CD4-positive, alpha-beta memory T cell (primary cell): Measurements from ENCODE around the gene RNF220. TPM values are rescaled to one million over a fixed set of nuclear protein-coding genes. Genes with fewer than 3 reads are reported as not detected.
A peak's percentile ranks its signal among the peaks of the same experiment; 100 is the strongest.

Experiments used
- CTCF ChIA-PET: fragments of 350-600 bp; sonication (Branson Sonifier 250); formaldehyde crosslinking; loops from one replicate; lab custom pipeline; 2021; ENCODE audit warnings: inconsistent platforms; ENCODE audit not compliant: partially characterized antibody; lab: Charles Lee
- POLR2A ChIA-PET: fragments of 350-600 bp; sonication (Branson Sonifier 250); formaldehyde crosslinking; loops from one replicate; lab custom pipeline; 2021; ENCODE audit not compliant: partially characterized antibody; lab: Charles Lee
- DNase-seq, 5 donors: peaks; one replicate each; pipeline versions ENCODE4 v3.0.0 to v3.0.0-alpha.2; 2020 to 2022; ENCODE audit warnings: mixed read lengths in 1 of 5
- H3K27ac ChIP-seq: one replicate; pipeline ENCODE4 v1.7.0; 2013; ENCODE audit warnings: low read depth, low read length
- H3K27me3 ChIP-seq: 2 replicates; pipeline ENCODE4 v1.7.0; 2013; ENCODE audit warnings: mild to moderate bottlenecking, low read length, moderate library complexity; ENCODE audit not compliant: insufficient read depth
- H3K36me3 ChIP-seq: 2 replicates; pipeline ENCODE4 v1.7.0; 2013; ENCODE audit warnings: mild to moderate bottlenecking, low read length, moderate library complexity; ENCODE audit not compliant: insufficient read depth
- H3K4me1 ChIP-seq: 2 replicates; pipeline ENCODE4 v1.7.0; 2013; ENCODE audit warnings: mild to moderate bottlenecking, low read length, moderate library complexity; ENCODE audit not compliant: insufficient read depth
- H3K4me3 ChIP-seq, 2 donors: one replicate each; pipeline ENCODE4 v1.7.0; 2013; ENCODE audit warnings: low read length in 2 of 2, mild to moderate bottlenecking in 1 of 2
- H3K9me3 ChIP-seq, 2 donors: one replicate each; pipeline ENCODE4 v1.7.0; 2013; ENCODE audit warnings: low read length in 2 of 2, control low read depth in 1 of 2; ENCODE audit not compliant: control insufficient read depth in 1 of 2
- H3K27ac Mint-ChIP-seq, 7 donors: one replicate each; pipeline ENCODE4 v1.8.0; 2020 to 2021; ENCODE audit warnings: mixed read lengths in 7 of 7, mild to moderate bottlenecking in 6 of 7, inconsistent platforms in 3 of 7, moderate library complexity in 3 of 7
- H3K27me3 Mint-ChIP-seq, 2 donors: one replicate each; pipeline ENCODE4 v1.8.0; 2020 to 2021; ENCODE audit warnings: mixed read lengths in 2 of 2
- H3K36me3 Mint-ChIP-seq, 2 donors: one replicate each; pipeline ENCODE4 v1.8.0; 2020 to 2021; ENCODE audit warnings: mixed read lengths in 2 of 2, inconsistent platforms in 1 of 2, mild to moderate bottlenecking in 1 of 2
- H3K4me1 Mint-ChIP-seq, 4 donors: one replicate each; pipeline ENCODE4 v1.8.0; 2020 to 2021; ENCODE audit warnings: mixed read lengths in 4 of 4, mild to moderate bottlenecking in 1 of 4
- H3K4me3 Mint-ChIP-seq, 8 donors: one replicate each; pipeline ENCODE4 v1.8.0; 2020 to 2021; ENCODE audit warnings: mixed read lengths in 8 of 8, mild to moderate bottlenecking in 7 of 8, moderate library complexity in 6 of 8, inconsistent platforms in 3 of 8
- H3K9me3 Mint-ChIP-seq, 8 donors: one replicate each; pipeline ENCODE4 v1.8.0; 2020 to 2021; ENCODE audit warnings: mixed read lengths in 8 of 8, mild to moderate bottlenecking in 5 of 8, inconsistent platforms in 3 of 8, moderate library complexity in 1 of 8
- intact Hi-C: fragments of 100-400 bp; cut with micrococcal nuclease; formaldehyde crosslinking; loops from one replicate; pipeline ENCODE4 v1.15.1; 2023
- polyA plus RNA-seq, 2 donors: library from polyadenylated mRNA; unstranded; fragments of 300-500 nt; fragmentation: Illumina TruSeq; gene quantifications; one replicate each; pipeline ENCODE4 v1.2.3, GENCODE V29; 2021
- total RNA-seq, 2 experiments: library from RNA; stranded (reverse); gene quantifications; one replicate each; pipeline ENCODE4 v1.2.3, GENCODE V29; 2021

RNF220 gene
- total and polyA plus RNA-seq, 4 experiments from 2014 or later, result 74.7 to 125 (median 111) TPM

DNA sequence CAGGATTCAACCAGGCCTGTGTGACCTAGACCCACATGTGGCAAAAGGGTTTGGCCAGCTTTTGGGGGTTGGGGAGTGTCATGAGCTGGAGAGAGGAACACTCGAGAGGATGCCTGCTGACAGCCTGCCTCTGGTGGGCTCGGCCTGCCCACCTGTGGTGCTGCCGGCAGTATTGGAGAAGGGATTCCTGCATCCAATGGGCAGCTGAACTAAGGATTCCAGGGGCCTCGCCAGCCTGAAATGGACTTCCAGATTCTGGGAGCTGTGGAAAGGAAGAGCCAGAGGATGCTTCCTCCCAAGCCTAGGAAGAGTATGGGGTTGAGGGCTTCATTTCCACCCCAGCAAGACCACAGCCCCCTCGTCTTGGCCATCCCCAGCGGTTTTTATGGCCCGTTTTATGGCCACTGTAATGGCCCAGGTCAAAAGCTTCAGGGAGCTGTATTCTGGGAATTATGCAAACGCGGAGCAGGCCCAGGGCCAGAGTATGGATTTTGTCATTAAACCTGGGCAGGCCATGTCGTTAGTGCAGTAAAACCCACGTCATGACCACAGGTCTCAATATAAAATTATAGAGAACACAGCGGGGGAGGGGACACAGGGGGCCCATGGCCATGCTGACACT lies 205.6 kb downstream of the RNF220 start:
- intact Hi-C loops, result no loop called here
- no peaks in the 10 kb centered on the region for H3K36me3 Mint-ChIP-seq
- H3K9me3 Mint-ChIP-seq, result no peaks in the 10 kb centered on the region
- H3K27ac Mint-ChIP-seq, result peak overlapping the region in 1 of 7 donors; percentile 24
- DNase-seq, result no peak
- Histone ChIP-seq H3K9me3 (no peaks in the 10 kb centered on the region), H3K4me3 (no peak overlapping the region), H3K27me3 (no peaks in the 10 kb centered on the region), H3K27ac (no peak overlapping the region), H3K36me3 (no peaks in the 10 kb centered on the region), H3K4me1 (no peaks in the 10 kb centered on the region)
- H3K4me3 Mint-ChIP-seq, result no peak overlapping the region
- no peaks in the 10 kb centered on the region for H3K4me1 Mint-ChIP-seq
- CTCF ChIA-PET, result interaction anchor here (6.7 kb wide), 1 partner anchor 42 kb away, joined by 67 read pairs; no protein-coding TSS in a partner anchor
- H3K27me3 Mint-ChIP-seq, result peaks cover 7 to 10% of the 10 kb centered on the region in 2 donors
- POLR2A ChIA-PET, result no interaction called here

DNA sequence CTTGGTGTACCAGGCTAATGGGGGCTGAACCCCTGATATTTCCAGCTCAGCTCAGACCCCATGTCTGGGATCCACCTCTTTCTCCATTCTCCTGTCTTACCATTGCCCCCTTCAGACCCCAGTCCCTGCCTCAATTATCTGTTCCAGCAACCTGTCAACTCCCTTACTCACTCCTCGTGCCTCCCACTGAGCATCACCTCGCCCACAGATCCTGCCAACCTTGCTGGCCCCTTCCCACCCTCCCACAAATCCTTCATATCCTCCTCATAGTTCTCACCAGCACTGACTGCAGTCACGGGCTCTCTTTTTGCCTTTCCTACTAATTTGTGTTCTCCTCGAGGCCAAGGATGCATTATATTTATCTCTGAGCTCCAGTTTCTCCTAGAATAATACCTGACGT lies 206.4 kb downstream of the RNF220 start:
- peaks cover 7 to 10% of the 10 kb centered on the region in 2 donors for H3K27me3 Mint-ChIP-seq

GRCh38 chr1:44611866-44612265 lies 206.8 kb downstream of the RNF220 start:
- Mint-ChIP-seq H3K4me3 (no peak overlapping the region), H3K4me1 (no peaks in the 10 kb centered on the region), H3K27ac (no peak overlapping the region), H3K27me3 (peaks cover 7 to 10% of the 10 kb centered on the region in 2 donors), H3K36me3 (no peaks in the 10 kb centered on the region), H3K9me3 (no peaks in the 10 kb centered on the region)
- Histone ChIP-seq H3K27ac (no peak overlapping the region), H3K27me3 (no peaks in the 10 kb centered on the region), H3K9me3 (no peaks in the 10 kb centered on the region), H3K4me3 (no peak overlapping the region), H3K36me3 (no peaks in the 10 kb centered on the region), H3K4me1 (no peaks in the 10 kb centered on the region)
- POLR2A ChIA-PET, result no interaction called here
- DNase-seq, result no peak
- intact Hi-C loops, result no loop called here
- CTCF ChIA-PET, result interaction anchor here (6.7 kb wide), 1 partner anchor 40 kb away, joined by 67 read pairs; no protein-coding TSS in a partner anchor

More for the DNA sequence above, 206.4 kb downstream of the RNF220 start:
- Mint-ChIP-seq H3K9me3 (no peaks in the 10 kb centered on the region), H3K4me3 (no peak overlapping the region), H3K27ac (peak overlapping the region in 1 of 7 donors; percentile 24), H3K4me1 (no peaks in the 10 kb centered on the region), H3K36me3 (no peaks in the 10 kb centered on the region)
- ChIA-PET POLR2A (no interaction called here), CTCF (interaction anchor here (6.7 kb wide), 1 partner anchor 41 kb away, joined by 67 read pairs; no protein-coding TSS in a partner anchor)
- Histone ChIP-seq H3K4me1 (no peaks in the 10 kb centered on the region), H3K27me3 (no peaks in the 10 kb centered on the region), H3K9me3 (no peaks in the 10 kb centered on the region), H3K36me3 (no peaks in the 10 kb centered on the region), H3K27ac (no peak overlapping the region), H3K4me3 (no peak overlapping the region)
- intact Hi-C loops, result no loop called here
- no peak for DNase-seq

- intact Hi-C loops, result no loop called here
- CTCF ChIA-PET, result no interaction called here
- POLR2A ChIA-PET, result no interaction called here
Measured at GRCh38 chr1:44613941-44614340, 208.9 kb downstream of the RNF220 start.

DNA sequence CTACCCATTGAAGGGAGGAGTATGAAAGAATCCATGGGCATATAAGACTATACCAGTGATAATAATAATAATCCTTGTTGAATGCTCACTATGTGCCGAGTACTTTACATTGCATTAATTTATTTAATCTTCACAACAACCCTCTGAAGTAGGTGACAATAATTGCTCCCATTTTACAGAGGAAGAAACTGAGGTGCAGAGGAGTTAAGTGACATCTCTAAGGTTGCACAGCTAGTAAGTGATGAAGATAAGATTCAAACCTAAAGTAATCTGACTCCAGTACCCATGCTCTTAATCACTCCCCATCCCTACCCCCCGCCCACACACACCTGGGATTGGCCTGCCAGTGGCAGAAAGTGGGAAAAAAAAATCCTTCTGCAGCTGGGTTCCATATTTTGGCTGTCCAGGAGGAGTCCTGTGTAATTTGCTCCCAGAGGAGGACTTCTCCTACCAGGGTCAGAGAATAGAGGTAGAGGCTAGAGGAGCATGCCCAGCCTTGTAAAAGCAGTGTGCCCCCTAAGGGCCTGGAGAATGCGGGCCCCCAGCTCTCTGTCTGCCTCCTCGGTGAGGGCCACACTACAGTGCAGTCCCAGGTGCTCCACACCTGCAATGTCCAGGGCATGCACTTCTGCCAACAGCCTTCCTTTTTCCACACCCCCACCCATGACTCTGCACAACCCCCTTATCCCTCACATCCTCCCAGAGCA lies 211.4 kb downstream of the RNF220 start:
- no peaks in the 10 kb centered on the region for H3K9me3 Mint-ChIP-seq
- Histone ChIP-seq H3K4me1 (no peaks in the 10 kb centered on the region), H3K9me3 (no peaks in the 10 kb centered on the region), H3K27ac (no peak overlapping the region), H3K27me3 (no peaks in the 10 kb centered on the region), H3K36me3 (no peaks in the 10 kb centered on the region), H3K4me3 (no peak overlapping the region)
- no peaks in the 10 kb centered on the region for H3K27me3 Mint-ChIP-seq
- intact Hi-C loops, result no loop called here
- H3K27ac Mint-ChIP-seq, result peak overlapping the region in 1 of 7 donors; percentile 57
- no peaks in the 10 kb centered on the region for H3K4me1 Mint-ChIP-seq
- no peaks in the 10 kb centered on the region for H3K36me3 Mint-ChIP-seq
- H3K4me3 Mint-ChIP-seq, result no peak overlapping the region
- DNase-seq, result no peak
- POLR2A ChIA-PET, result interaction anchor here (1.1 kb wide), 1 partner anchor 15 kb away, joined by 3 read pairs; no protein-coding TSS in a partner anchor
- CTCF ChIA-PET, result interaction anchor here (1.3 to 1.5 kb wide), 2 partner anchors 21 to 37 kb away, joined by 3 to 6 read pairs; no protein-coding TSS in a partner anchor

More at GRCh38 chr1:44613941-44614340, 208.9 kb downstream of the RNF220 start:
- Mint-ChIP-seq H3K27me3 (peaks cover 3 to 4% of the 10 kb centered on the region in 2 donors), H3K9me3 (no peaks in the 10 kb centered on the region), H3K4me3 (no peak overlapping the region), H3K36me3 (no peaks in the 10 kb centered on the region), H3K4me1 (no peaks in the 10 kb centered on the region), H3K27ac (no peak overlapping the region)
- Histone ChIP-seq H3K36me3 (no peaks in the 10 kb centered on the region), H3K27me3 (no peaks in the 10 kb centered on the region), H3K9me3 (no peaks in the 10 kb centered on the region), H3K4me1 (no peaks in the 10 kb centered on the region), H3K27ac (no peak overlapping the region), H3K4me3 (no peak overlapping the region)
- DNase-seq, result no peak

- Histone ChIP-seq H3K4me1 (no peaks in the 10 kb centered on the region), H3K4me3 (no peak overlapping the region), H3K27ac (no peak overlapping the region), H3K36me3 (no peaks in the 10 kb centered on the region), H3K27me3 (no peaks in the 10 kb centered on the region), H3K9me3 (no peaks in the 10 kb centered on the region)
- POLR2A ChIA-PET, result interaction anchor here (1.1 kb wide), 1 partner anchor 15 kb away, joined by 3 read pairs; no protein-coding TSS in a partner anchor
- Mint-ChIP-seq H3K36me3 (no peaks in the 10 kb centered on the region), H3K9me3 (no peaks in the 10 kb centered on the region), H3K27me3 (no peaks in the 10 kb centered on the region), H3K27ac (peak overlapping the region in 1 of 7 donors; percentile 57), H3K4me3 (no peak overlapping the region), H3K4me1 (no peaks in the 10 kb centered on the region)
- DNase-seq, result no peak
- CTCF ChIA-PET, result interaction anchor here (1.3 kb wide), 1 partner anchor 36 kb away, joined by 3 read pairs; no protein-coding TSS in a partner anchor
- intact Hi-C loops, result no loop called here
Measured at GRCh38 chr1:44616991-44617702, 212.1 kb downstream of the RNF220 start.

- H3K4me3 ChIP-seq, result no peak overlapping the region
- no peak overlapping the region for H3K27ac ChIP-seq
- Mint-ChIP-seq H3K27me3 (no peaks in the 10 kb centered on the region), H3K36me3 (no peaks in the 10 kb centered on the region), H3K4me3 (no peak overlapping the region), H3K4me1 (no peaks in the 10 kb centered on the region), H3K27ac (no peak overlapping the region), H3K9me3 (no peaks in the 10 kb centered on the region)
- POLR2A ChIA-PET, result no interaction called here
- H3K9me3 ChIP-seq, result no peaks in the 10 kb centered on the region
- no peaks in the 10 kb centered on the region for H3K36me3 ChIP-seq
- intact Hi-C loops, result no loop called here
- no peaks in the 10 kb centered on the region for H3K27me3 ChIP-seq
- DNase-seq, result no peak
- CTCF ChIA-PET, result no interaction called here
- no peaks in the 10 kb centered on the region for H3K4me1 ChIP-seq
Measured at GRCh38 chr1:44617703-44618029, 212.6 kb downstream of the RNF220 start.
